Inflammatory macrophage (primary cell): ENCODE results near the gene HCN4.

Experiments used
- DNase-seq, 2 donors: peaks; one replicate each; pipeline ENCODE4 v3.0.0-alpha.2; 2020 to 2022

HCN4 gene

GRCh38 chr15:73378089-73378488 is 9.3 kb upstream of the HCN4 start:
- DNase-seq, result no peak

GRCh38 chr15:73375755-73376305 is 7.1 kb upstream of the HCN4 start:
- DNase-seq, result no peak

- no peak for DNase-seq
Observed at GRCh38 chr15:73375012-73375411, 6.3 kb upstream of the HCN4 start.

- DNase-seq, result no peak
Observed at GRCh38 chr15:73374604-73375003, 5.8 kb upstream of the HCN4 start.

- no peak for DNase-seq
Observed at GRCh38 chr15:73373221-73373620, 4.5 kb upstream of the HCN4 start.

- DNase-seq, result no peak
Observed at GRCh38 chr15:73371812-73372211, 3.1 kb upstream of the HCN4 start.

- DNase-seq, result no peak
Observed at GRCh38 chr15:73370151-73370550, 1.4 kb upstream of the HCN4 start.

- no peak for DNase-seq
Observed at GRCh38 chr15:73369154-73369694, 466 bp upstream of the HCN4 start.

GRCh38 chr15:73367624-73368300 is 996 bp downstream of the HCN4 start:
- DNase-seq, result no peak

- no peak for DNase-seq
Observed at GRCh38 chr15:73366766-73367623, 1.8 kb downstream of the HCN4 start.

GRCh38 chr15:73364070-73364469 is 4.7 kb downstream of the HCN4 start:
- no peak for DNase-seq

GRCh38 chr15:73362900-73363299 is 5.9 kb downstream of the HCN4 start:
- no peak for DNase-seq

- no peak for DNase-seq
Observed at GRCh38 chr15:73361337-73361736, 7.4 kb downstream of the HCN4 start.

- no peak for DNase-seq
Observed at GRCh38 chr15:73359651-73360050, 9.1 kb downstream of the HCN4 start.

GRCh38 chr15:73357999-73358665 is 10.6 kb downstream of the HCN4 start:
- no peak for DNase-seq

- no peak for DNase-seq
Observed at GRCh38 chr15:73355612-73356265, 13.0 kb downstream of the HCN4 start.

- DNase-seq, result no peak
Observed at GRCh38 chr15:73354241-73354640, 14.5 kb downstream of the HCN4 start.

GRCh38 chr15:73353734-73354133 is 15.0 kb downstream of the HCN4 start:
- no peak for DNase-seq

- no peak for DNase-seq
Observed at GRCh38 chr15:73352082-73352481, 16.7 kb downstream of the HCN4 start.

GRCh38 chr15:73349191-73349590 is 19.6 kb downstream of the HCN4 start:
- no peak for DNase-seq

GRCh38 chr15:73346735-73347312 is 21.9 kb downstream of the HCN4 start:
- no peak for DNase-seq

- DNase-seq, result no peak
Observed at GRCh38 chr15:73345658-73346057, 23.1 kb downstream of the HCN4 start.
